Neural progenitor cell (in vitro differentiated cells): ENCODE data around the gene PSD4. TPM values are rescaled to one million over a fixed set of nuclear protein-coding genes. Genes with fewer than 3 reads are reported as not detected.

Experiments used
- DNase-seq: peaks from one replicate; pipeline ENCODE4 v3.0.0-alpha.2; 2016; ENCODE audit warnings: low spot score
- H2AFZ ChIP-seq: fragments of 200-600 bp; sonication (generic); replicated peaks from 2 replicates; pipeline ENCODE4 v1.6.1; 2016; ENCODE audit warnings: antibody characterized with exemption
- H3F3A ChIP-seq: fragments of 200-600 bp; sonication (generic); 2 replicates; pipeline ENCODE4 v1.6.1; 2016; ENCODE audit warnings: antibody characterized with exemption, low read depth
- H3K27ac ChIP-seq: fragments of 200-600 bp; sonication (generic); 2 replicates; pipeline ENCODE4 v1.5.1; 2016; ENCODE audit warnings: mild to moderate bottlenecking
- H3K27me3 ChIP-seq: fragments of 200-600 bp; sonication (generic); 2 replicates; pipeline ENCODE4 v1.6.1; 2016; ENCODE audit warnings: mild to moderate bottlenecking, moderate library complexity
- H3K36me3 ChIP-seq: fragments of 200-600 bp; sonication (generic); 2 replicates; pipeline ENCODE4 v1.5.1; 2016
- H3K4me1 ChIP-seq: fragments of 200-600 bp; sonication (generic); 2 replicates; pipeline ENCODE4 v1.6.1; 2016; ENCODE audit warnings: mixed run types
- H3K4me2 ChIP-seq: fragments of 200-600 bp; sonication (generic); 2 replicates; pipeline ENCODE4 v1.6.1; 2016
- H3K4me3 ChIP-seq: fragments of 200-600 bp; sonication (generic); 2 replicates; pipeline ENCODE4 v1.5.1; 2016
- H3K79me2 ChIP-seq: fragments of 200-600 bp; sonication (generic); 2 replicates; pipeline ENCODE4 v1.6.1; 2016; ENCODE audit warnings: low read depth
- H3K9ac ChIP-seq: fragments of 200-600 bp; sonication (generic); 2 replicates; pipeline ENCODE4 v1.6.1; 2016
- H3K9me3 ChIP-seq: fragments of 200-600 bp; sonication (generic); 2 replicates; pipeline ENCODE4 v1.5.1; 2016; ENCODE audit warnings: low read depth
- H4K20me1 ChIP-seq: fragments of 200-600 bp; sonication (generic); 2 replicates; pipeline ENCODE4 v1.6.1; 2016; ENCODE audit warnings: low read depth
- H3K27ac Mint-ChIP-seq: 3 replicates; pipeline ENCODE4 v1.8.0; 2021; ENCODE audit warnings: mixed read lengths
- H3K27me3 Mint-ChIP-seq: 2 replicates; pipeline ENCODE4 v1.8.0; 2022; ENCODE audit warnings: low read depth, mild to moderate bottlenecking, inconsistent platforms, moderate library complexity, mixed read lengths; ENCODE audit not compliant: insufficient read depth
- H3K36me3 Mint-ChIP-seq: 3 replicates; pipeline ENCODE4 v1.8.0; 2021; ENCODE audit warnings: mixed read lengths
- H3K4me1 Mint-ChIP-seq: 3 replicates; pipeline ENCODE4 v1.8.0; 2021; ENCODE audit warnings: mixed read lengths
- H3K4me3 Mint-ChIP-seq: 3 replicates; pipeline ENCODE4 v1.8.0; 2021; ENCODE audit warnings: mild to moderate bottlenecking, moderate library complexity, mixed read lengths
- H3K9me3 Mint-ChIP-seq: 3 replicates; pipeline ENCODE4 v1.8.0; 2020; ENCODE audit warnings: mixed read lengths
- CTCF ChIP-seq: fragments of 200-600 bp; sonication (generic); IDR thresholded peaks from 2 replicates; pipeline ENCODE4 v1.5.1; 2017; ENCODE audit warnings: antibody characterized with exemption, mild to moderate bottlenecking
- EZH2 ChIP-seq: fragments of 200-600 bp; sonication (generic); IDR thresholded peaks from 2 replicates; pipeline ENCODE4 v1.6.1; 2017; ENCODE audit warnings: antibody characterized with exemption, mild to moderate bottlenecking, moderate library complexity
- EZH2phosphoT487 ChIP-seq: fragments of 200-600 bp; sonication (generic); IDR thresholded peaks from 2 replicates; pipeline ENCODE4 v1.6.1; 2017; ENCODE audit warnings: antibody characterized with exemption
- total RNA-seq: library from RNA; depleted of rRNA; stranded (reverse); fragments of >200 nt; gene quantifications from 2 replicates; pipeline ENCODE4 v1.2.3, GENCODE V29; 2015; ENCODE audit warnings: low replicate concordance

PSD4 gene
- total RNA-seq, 1 donor from 2014 or later, result 0.02 TPM

GRCh38 chr2:113216891-113217454 is 43.2 kb downstream of the PSD4 start:
- H3K4me3 Mint-ChIP-seq, result no peak overlapping the region
- no peaks in the 10 kb centered on the region for H4K20me1 ChIP-seq
- peaks cover 82% of the 10 kb centered on the region for H3K4me1 Mint-ChIP-seq
- no peak overlapping the region for H3K27ac ChIP-seq
- no peak overlapping the region for H2AFZ ChIP-seq
- no peak overlapping the region for H3K4me2 ChIP-seq
- peaks cover 5% of the 10 kb centered on the region for H3K36me3 Mint-ChIP-seq
- H3K9me3 ChIP-seq, result no peaks in the 10 kb centered on the region
- H3K79me2 ChIP-seq, result no peaks in the 10 kb centered on the region
- H3K4me1 ChIP-seq, result peaks cover 13% of the 10 kb centered on the region
- TF ChIP-seq EZH2phosphoT487, result no peak
- no peak for TF ChIP-seq EZH2
- no peak for TF ChIP-seq CTCF
- no peaks in the 10 kb centered on the region for H3K27me3 ChIP-seq
- H3K27me3 Mint-ChIP-seq, result peaks cover 16% of the 10 kb centered on the region
- no peak overlapping the region for H3K4me3 ChIP-seq
- no peak overlapping the region for H3K9ac ChIP-seq
- peak overlapping the region; percentile 87 for H3K27ac Mint-ChIP-seq
- DNase-seq, result no peak
- H3K9me3 Mint-ChIP-seq, result peaks cover 12% of the 10 kb centered on the region
- no peaks in the 10 kb centered on the region for H3K36me3 ChIP-seq
- no peaks in the 10 kb centered on the region for H3F3A ChIP-seq

- H3K27ac Mint-ChIP-seq, result peak overlapping the region; percentile 88
- H2AFZ ChIP-seq, result no peak overlapping the region
- H3K27me3 ChIP-seq, result no peaks in the 10 kb centered on the region
- no peak overlapping the region for H3K27ac ChIP-seq
- peaks cover 12% of the 10 kb centered on the region for H3K9me3 Mint-ChIP-seq
- H3K4me3 Mint-ChIP-seq, result no peak overlapping the region
- H3K79me2 ChIP-seq, result no peaks in the 10 kb centered on the region
- TF ChIP-seq EZH2phosphoT487 (no peak), EZH2 (no peak), CTCF (no peak)
- DNase-seq, result peak; percentile 33
- H3K36me3 Mint-ChIP-seq, result peaks cover 5% of the 10 kb centered on the region
- peaks cover 76% of the 10 kb centered on the region for H3K4me1 Mint-ChIP-seq
- H3K4me2 ChIP-seq, result no peak overlapping the region
- no peaks in the 10 kb centered on the region for H3K9me3 ChIP-seq
- no peaks in the 10 kb centered on the region for H4K20me1 ChIP-seq
- H3K27me3 Mint-ChIP-seq, result peaks cover 16% of the 10 kb centered on the region
- no peak overlapping the region for H3K9ac ChIP-seq
- peaks cover 7% of the 10 kb centered on the region for H3K4me1 ChIP-seq
- no peaks in the 10 kb centered on the region for H3K36me3 ChIP-seq
- no peaks in the 10 kb centered on the region for H3F3A ChIP-seq
- H3K4me3 ChIP-seq, result no peak overlapping the region
These were observed 43.9 kb downstream of the PSD4 start for GRCh38 chr2:113217455-113218282.

GRCh38 chr2:113218283-113219091 is 44.7 kb downstream of the PSD4 start:
- peaks cover 67% of the 10 kb centered on the region for H3K4me1 Mint-ChIP-seq
- no peaks in the 10 kb centered on the region for H3K9me3 ChIP-seq

More at GRCh38 chr2:113218283-113219091, 44.7 kb downstream of the PSD4 start:
- no peak overlapping the region for H3K9ac ChIP-seq
- no peak overlapping the region for H2AFZ ChIP-seq
- H3K79me2 ChIP-seq, result no peaks in the 10 kb centered on the region
- H3K4me3 ChIP-seq, result no peak overlapping the region
- H3K36me3 Mint-ChIP-seq, result peaks cover 5% of the 10 kb centered on the region
- no peaks in the 10 kb centered on the region for H3K27me3 ChIP-seq
- no peaks in the 10 kb centered on the region for H3F3A ChIP-seq
- no peak overlapping the region for H3K4me2 ChIP-seq
- H3K27ac ChIP-seq, result no peak overlapping the region
- peak overlapping the region; percentile 62 for H3K4me3 Mint-ChIP-seq
- TF ChIP-seq EZH2 (no peak), CTCF (no peak), EZH2phosphoT487 (no peak)
- H4K20me1 ChIP-seq, result no peaks in the 10 kb centered on the region
- no peaks in the 10 kb centered on the region for H3K36me3 ChIP-seq
- no peak for DNase-seq
- peaks cover 12% of the 10 kb centered on the region for H3K9me3 Mint-ChIP-seq
- H3K27me3 Mint-ChIP-seq, result peaks cover 16% of the 10 kb centered on the region
- H3K4me1 ChIP-seq, result peaks cover 5% of the 10 kb centered on the region
- peak overlapping the region; percentile 19 for H3K27ac Mint-ChIP-seq
